Measurements from ENCODE around the gene CCDC7.
"Not testable (repeated sequence)": the region's sequence is repeated elsewhere in the genome, so short reads cannot be mapped to it uniquely, and the experiment has no call there.

Gene CCDC7

DNA sequence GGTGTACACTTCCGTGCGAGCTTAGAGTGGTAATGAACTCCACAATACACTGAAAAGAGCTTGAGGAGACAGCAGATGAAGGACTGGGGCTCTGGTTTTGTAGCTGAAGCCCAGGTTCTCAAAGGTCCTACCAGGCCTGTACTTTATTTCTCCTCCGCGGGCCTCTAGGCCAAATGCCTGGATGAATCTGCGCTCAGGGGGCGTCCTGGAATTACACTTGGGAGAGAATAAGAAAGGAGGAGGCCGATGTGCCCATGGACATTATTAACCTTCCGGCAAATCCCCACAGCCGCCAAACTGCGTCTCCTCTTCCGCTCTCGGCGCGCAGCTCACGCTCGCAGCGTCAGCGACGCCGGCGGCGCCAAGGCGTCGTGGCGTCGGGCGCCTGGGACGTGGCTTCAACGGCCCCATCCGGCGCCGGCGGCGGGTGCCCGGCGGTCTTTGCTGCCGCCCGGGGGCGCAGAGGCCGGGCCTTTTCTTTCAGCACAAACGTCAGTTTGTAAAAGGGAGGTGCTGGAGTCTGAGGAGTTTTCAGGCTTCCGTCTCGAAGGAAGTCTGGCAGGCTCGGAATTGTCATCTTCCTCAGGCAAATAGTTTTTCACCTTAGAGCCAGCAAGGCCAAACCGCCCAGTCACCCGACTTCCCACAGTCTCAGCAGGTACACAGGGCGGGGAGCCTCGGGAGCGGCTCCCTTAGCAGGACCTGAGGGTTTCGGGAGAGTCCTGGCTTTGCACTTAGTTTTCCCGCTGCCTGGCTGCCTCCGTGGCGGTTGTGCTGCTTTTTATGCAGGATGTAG lies at the start of gene CCDC7:
Gene CCDC7, plus strand, starts transcription at position 401 of the 796 bp plus-strand sequence. CDS start 5,503 bp downstream, outside the sequence.
- peak within 1 kb of the TSS; percentile 74 for H3K4me3 ChIP-seq (ENCODE audit: low read depth, low read length)
- TF ChIP-seq, protein P1, sequence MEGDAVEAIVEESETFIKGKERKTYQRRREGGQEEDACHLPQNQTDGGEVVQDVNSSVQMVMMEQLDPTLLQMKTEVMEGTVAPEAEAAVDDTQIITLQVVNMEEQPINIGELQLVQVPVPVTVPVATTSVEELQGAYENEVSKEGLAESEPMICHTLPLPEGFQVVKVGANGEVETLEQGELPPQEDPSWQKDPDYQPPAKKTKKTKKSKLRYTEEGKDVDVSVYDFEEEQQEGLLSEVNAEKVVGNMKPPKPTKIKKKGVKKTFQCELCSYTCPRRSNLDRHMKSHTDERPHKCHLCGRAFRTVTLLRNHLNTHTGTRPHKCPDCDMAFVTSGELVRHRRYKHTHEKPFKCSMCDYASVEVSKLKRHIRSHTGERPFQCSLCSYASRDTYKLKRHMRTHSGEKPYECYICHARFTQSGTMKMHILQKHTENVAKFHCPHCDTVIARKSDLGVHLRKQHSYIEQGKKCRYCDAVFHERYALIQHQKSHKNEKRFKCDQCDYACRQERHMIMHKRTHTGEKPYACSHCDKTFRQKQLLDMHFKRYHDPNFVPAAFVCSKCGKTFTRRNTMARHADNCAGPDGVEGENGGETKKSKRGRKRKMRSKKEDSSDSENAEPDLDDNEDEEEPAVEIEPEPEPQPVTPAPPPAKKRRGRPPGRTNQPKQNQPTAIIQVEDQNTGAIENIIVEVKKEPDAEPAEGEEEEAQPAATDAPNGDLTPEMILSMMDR (IDR thresholded peaks at IDR 0.05; ENCODE audit: low read depth, low read length) = peak; percentile 22; the same call in 1 of the 2 replicates

DNA sequence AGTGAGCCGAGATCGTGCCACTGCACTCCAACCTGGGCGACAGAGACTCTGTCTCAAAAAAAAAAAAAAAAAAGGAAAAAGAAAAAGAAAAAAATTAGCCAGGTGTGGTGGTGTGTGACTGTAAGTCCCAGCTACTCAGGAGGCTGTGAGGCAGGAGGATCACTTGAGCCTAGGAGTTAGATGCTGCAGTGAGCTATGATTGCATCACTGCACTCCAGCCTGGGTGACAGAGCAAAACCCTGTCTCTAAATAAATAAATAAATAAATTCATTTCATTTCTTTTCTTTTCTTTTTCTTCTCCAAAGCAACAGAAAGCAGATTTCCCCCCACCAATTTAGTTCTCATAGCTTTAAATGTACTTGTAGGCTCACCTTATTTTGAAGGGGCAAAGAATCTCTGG lies 48.8 kb upstream of the CCDC7 start:
- not testable (repeated sequence) for H3K4me3 ChIP-seq (ENCODE audit: low read depth, low read length)

- H3K4me3 ChIP-seq (ENCODE audit: low read depth, low read length) = not testable (repeated sequence)
Observed at GRCh38 chr10:32399720-32400119, 46.2 kb upstream of the CCDC7 start.

- no peak overlapping the region for H3K4me3 ChIP-seq (ENCODE audit: low read depth, low read length)
- TF ChIP-seq, protein P1 (IDR thresholded peaks at IDR 0.05; ENCODE audit: low read depth, low read length) = no peak
Observed at GRCh38 chr10:32400961-32401360, 45.0 kb upstream of the CCDC7 start.

DNA sequence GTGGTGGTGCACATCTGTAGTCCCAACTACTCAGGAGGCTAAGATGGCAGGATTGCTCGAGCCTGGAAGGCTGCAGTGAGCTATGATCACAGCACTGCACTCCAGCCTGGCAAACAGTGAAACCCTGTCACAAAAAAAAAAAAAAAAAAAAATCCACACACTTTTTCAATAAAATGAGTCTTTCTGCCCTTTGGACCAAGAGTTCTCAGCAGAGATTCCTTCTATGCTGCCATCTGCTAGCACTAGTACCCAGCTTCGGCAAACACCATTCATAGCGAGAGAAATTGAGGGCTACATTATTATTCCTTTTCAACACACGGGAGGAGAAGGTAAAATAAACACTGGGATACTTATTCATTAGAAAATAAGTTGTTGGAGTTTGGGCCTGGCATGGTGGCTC lies 43.4 kb upstream of the CCDC7 start:
- TF ChIP-seq, protein P1 (IDR thresholded peaks at IDR 0.05; ENCODE audit: low read depth, low read length) = no peak
- H3K4me3 ChIP-seq (ENCODE audit: low read depth, low read length) = no peak overlapping the region

DNA sequence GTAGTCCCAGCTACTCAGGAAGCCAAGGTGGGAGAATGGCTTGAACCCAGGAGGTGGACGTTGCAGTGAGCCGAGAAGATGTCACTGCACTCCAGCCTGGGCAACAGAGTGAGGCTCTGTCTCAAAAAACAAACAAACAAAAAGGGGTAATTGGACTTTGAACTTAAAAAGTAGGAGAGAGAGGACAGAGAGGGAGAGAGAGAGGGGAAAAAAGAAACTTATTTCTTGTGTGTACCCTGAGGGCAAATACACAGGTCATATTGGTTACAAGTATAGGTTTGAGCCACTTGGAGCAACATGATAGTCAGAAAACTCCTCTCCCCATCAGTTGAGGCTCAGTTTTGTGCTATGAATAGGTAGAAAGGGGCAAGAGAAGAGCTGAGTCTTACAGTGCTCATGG lies 42.8 kb upstream of the CCDC7 start:
- TF ChIP-seq, protein P1 (IDR thresholded peaks at IDR 0.05; ENCODE audit: low read depth, low read length) = no peak
- H3K4me3 ChIP-seq (ENCODE audit: low read depth, low read length) = no peak overlapping the region

- H3K4me3 ChIP-seq (ENCODE audit: low read depth, low read length) = no peak overlapping the region
- TF ChIP-seq, protein P1 (IDR thresholded peaks at IDR 0.05; ENCODE audit: low read depth, low read length) = no peak
Observed at GRCh38 chr10:32408690-32409089, 37.2 kb upstream of the CCDC7 start.

GRCh38 chr10:32409741-32410140 lies 36.2 kb upstream of the CCDC7 start:
- TF ChIP-seq, protein P1 (IDR thresholded peaks at IDR 0.05; ENCODE audit: low read depth, low read length) = no peak
- H3K4me3 ChIP-seq (ENCODE audit: low read depth, low read length) = no peak overlapping the region
